Midbrain (tissue), 1 donor: ENCODE results near the gene MMP19.
A peak's percentile ranks its signal among the peaks of the same experiment; 100 is the strongest.
"Not testable (repeated sequence)": the region's sequence is repeated elsewhere in the genome, so short reads cannot be mapped to it uniquely, and the experiment has no call there.

Experiments
- DNase-seq: peaks from one replicate; lab custom pipeline; 2025; lab: John Stamatoyannopoulos, UW

MMP19 gene

DNA sequence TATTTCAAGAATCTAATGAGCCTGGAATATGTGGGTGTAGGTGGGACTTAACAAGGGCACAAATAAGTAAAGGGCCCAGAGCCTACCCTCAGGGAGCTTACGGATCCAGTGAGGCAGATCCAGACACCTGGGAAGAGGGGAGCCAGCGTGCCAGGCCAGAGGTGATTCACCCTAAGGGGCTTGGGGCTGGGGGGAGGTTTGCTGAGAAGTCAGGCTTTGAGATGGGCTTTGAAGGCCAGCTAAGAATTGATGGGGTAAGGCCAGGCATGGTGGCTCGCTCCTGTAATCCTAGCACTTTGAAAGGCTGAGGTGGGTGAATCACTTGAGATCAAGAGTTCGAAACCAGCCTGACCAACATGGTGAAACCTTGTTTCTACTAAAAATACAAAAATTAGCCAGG is 695 bp upstream of the MMP19 start:
- no peak for DNase-seq

DNA sequence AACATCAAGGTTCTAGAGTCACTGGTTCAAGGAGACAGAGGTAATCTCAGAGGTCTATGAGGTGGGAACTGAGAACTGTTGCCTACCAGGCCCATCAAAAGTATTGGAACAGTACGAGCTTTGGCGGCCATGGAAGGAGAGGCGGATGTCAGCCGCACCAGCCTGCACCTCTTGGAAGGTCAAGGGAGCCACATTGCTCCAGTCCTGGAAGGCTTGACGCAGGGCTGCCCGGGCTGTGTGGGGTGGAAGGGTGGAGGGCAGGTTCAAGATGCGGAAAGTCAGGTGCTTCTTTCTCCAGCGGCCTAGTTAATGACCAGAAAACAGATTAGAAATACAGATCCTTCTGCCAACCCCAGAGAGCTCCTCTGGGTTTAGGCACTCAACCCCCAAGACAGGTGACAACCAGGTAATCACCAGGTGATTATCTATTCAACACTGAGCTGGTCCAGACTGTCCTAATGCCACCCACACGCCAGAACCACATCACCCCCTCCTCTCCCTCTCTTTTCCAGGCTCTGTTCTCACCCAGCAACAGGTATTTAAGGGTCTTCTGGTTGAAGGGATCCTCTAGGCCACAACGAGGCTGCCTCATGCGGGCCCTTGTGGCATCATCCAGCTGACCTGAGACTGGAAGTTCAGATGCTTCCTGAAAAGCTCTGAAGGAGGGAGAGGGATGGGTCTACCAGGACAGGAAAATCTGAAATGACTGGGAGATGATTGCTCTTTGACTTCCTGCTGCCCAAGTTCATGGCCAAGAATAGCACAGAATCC is 2.0 kb downstream of the MMP19 start:
- no peak for DNase-seq

DNA sequence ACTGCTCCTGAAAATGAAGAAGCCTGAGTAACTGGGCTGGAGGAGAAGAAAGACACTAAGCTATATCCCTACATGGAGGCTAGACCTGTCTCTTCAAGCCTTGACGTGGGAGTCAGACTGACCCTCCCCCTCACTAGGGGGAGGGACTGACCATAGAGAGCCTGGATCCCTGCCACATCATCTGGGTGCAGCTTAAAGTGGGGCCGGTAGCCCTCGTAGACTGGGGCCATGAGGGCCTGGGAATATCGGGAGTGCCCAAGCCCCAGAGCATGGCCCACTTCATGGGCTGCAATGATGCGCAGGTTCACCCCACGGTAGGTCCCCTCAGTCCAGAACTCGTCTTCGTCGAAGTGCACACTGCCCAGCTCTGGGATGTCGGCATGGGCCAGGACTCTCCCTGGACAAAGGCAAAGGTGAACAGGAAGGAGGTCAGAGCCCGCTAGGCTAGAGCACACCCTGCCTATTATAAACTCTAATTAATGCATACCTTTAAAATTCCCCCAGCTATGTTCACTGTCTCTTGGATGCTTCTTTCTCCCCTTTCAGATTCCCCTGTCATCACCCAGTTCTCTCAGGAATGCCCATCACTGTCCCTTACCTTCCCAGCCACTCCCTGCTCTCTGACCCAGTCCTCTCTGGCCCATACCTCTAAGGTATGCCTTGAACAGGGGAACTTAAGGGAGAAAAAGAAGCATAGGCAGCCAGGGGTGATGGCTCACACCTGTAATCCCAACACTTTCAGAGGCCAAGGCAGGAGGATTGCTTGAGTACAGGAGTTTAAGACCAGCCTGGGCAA is 3.2 kb downstream of the MMP19 start:
- DNase-seq: no peak

DNA sequence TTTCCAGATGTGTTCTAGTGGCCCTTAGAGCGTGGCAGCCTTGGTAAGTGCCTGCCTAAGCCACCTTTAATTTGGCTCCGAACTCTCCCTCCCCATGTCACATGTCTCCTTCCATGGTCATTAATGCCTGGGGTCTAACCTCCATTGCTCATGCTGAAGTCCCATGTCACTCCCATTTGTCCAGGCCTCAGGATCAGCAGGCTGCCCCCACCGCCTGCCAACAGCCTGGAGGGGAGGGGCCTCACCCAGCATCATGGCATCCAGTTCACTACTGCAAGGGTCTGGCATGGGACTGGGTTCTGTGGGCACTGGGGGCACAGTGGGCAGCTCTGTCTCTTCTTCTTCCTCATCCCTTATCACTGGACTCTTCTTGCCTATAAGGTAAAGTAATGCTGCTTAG is 4.4 kb downstream of the MMP19 start:
- no peak for DNase-seq

DNA sequence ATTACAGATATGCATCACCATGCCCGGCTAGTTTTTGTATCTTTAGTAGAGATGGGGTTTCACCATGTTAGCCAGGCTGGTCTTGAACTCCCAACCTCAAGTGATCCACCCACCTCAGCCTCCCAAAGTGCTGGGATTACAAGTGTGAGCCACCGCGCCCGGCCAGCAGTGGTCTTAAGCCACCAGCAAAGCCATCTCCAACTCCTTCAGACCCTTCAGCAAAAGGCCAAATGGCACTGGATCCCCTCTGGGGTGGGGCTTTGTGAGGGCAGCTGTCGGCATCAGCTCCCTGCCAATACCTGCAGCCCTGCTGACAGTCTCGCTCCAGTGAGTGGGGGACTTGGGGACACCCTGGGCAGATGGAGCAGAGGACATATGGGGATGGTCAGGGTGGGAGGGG is 8.3 kb downstream of the MMP19 start:
- not testable (repeated sequence) for DNase-seq

DNA sequence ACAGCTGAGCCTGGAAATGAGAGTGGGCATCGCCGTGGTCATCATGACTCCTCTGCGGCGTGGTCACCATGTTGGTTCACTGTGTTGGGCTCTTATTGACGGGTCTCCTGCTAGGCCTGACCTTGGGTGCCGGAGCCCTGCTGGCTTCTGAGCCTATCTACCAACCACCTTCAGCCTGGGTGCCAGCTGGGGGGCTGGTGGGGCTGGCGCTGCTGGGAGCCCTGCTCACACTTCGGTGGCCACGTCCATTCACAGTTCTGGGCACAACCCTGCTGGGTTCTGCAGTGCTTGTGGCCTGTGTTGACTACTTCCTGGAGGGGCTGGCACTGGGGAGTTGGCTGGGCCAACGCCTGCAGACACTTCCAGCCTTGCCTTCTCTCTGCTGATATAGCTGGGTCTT is 9.7 kb downstream of the MMP19 start:
- DNase-seq: no peak

DNA sequence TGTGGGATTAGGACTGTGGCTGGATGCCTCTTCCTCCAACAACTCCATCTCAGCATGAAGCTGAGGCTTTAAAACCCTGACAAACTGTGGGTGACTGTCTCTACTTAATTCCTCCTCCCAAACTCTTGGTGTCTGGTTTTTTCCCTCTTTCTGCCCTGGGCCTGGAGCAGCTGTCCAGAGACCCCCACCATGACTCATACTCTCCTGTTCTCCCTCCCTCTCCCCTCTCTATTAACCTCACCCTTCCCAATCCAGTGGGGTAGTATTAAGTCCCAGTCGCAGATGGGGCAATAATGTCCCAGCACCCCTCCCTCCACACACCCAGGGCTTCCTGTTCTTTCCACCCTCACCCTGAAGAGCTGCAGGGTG is 11.3 kb downstream of the MMP19 start:
- no peak for DNase-seq

DNA sequence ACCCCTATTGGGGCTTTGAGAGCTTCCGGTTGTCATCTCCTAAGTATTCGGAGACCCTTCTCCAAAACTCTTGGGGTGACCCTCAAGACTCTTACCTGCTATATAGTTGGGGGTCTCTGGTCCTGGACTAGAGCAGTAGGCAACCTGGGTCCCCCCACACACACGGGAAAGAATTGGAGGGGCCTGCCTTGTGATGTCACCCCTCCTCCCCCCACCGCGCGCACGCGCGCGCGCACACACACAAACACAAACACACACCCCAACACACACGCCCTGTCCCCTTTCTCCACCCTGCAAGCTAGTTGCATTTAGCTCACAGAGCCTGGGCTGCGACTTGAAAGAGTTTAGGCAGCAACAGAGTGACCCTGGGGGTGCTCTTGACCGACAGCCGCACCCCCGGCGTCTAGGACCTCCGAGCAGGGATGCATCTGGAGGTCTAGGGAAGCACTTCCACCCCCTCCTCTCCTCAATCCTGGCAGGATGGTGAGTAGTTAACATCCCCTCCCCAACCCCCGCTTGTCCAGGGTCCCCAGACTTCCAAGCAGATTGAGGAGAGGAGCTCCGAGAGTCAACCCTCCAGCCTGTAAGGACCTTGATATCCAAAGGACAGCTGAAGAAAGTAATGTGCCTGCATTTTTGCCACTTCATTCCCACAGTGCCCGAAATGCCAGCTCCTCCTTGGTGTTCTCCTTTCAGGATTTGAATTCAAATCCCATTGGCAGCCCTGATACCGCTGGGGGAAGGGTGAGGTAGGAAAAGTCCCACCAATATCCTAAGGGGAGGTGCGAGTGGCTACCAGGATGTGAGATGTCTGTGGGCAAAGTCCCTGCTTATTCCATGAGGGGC is 11.9 kb downstream of the MMP19 start:
- peak; percentile 82 for DNase-seq

DNA sequence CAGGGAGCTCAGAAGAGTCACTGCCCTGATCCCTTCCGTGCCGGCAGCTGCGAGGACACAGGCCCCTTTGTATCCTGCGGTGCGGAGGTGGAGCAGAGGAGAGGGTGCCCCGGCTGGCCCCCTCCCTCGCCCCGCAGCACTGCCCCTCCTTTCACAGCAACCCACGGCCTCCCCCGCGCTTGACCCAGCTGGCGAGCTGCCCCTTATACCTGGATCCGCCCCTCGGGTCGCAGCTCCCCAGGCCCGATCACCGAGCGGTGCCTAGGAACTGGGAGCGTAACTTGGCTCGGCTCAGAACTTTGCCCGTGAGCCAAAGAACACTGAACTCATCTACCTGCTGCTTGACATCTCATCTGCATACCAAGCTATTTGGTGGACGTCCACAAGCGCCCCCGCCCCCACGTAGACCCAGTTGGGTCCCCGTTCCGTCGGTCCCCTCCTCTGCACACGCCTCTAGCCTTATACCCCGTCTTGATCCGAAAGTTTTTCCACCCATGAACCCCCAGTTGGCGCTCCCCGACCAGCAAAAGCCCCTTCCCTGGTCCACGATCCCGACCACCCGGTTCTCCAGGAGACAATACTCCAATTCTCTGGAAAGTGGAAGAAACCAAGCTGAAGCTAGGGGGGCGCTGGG is 12.7 kb downstream of the MMP19 start:
- peak; percentile 82 for DNase-seq

DNA sequence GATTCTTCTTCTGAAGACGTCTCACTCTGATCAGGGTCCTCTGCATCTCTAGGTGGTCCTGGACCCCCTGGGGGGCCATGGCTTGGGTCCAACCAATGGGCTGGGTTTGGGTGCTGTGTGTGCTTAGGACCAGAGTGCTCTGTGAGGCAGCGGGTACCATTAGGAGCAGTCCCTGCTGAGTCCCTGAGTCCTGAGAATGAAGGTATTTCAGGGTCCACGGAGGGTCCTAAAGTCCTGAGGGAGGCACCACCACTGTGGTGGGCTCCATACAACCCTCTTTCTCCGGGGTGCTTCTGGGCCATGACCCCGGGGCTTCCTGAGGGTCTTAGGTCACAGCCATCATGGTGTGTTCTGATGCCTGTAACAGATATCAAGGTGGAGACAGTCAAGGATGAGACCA is 14.4 kb downstream of the MMP19 start:
- DNase-seq: no peak

DNA sequence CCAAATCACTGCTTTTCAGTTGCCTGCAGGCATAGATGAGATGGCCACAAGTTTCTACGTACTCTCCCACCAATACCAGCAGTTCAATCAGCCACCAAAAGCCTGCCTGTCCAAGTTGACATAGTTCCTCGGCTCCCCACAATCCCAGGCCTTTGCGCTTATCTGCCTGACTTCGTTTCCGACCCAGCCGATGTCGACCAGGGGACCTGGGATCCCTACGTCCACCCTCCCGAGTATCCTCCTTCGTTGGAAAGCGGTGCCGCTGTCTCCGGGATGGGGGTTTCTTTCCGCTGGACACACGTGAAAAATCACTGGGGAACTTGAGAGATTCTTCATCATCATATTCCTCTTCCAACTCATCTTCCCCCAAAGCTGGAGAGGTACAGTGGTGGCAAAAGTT is 14.9 kb downstream of the MMP19 start:
- no peak for DNase-seq

DNA sequence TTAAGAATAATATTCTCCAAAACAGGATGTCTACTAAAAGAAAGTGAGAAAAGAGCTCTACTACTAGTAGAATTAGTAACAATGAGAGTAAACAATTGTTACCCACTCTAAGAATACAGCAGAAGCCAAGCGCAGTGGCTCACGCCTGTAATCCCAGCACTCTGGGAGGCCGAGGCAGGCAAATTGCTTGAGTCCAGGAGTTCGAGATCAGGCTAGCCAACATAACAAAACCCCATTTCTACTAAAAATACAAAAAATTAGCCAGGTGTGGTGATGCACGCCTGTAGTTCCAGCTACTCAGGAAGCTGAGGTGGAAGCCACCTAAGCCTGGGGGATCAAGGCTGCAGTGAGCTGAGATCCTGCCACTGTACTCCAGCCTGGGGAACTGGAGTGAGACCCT is 18.0 kb downstream of the MMP19 start:
- no peak for DNase-seq

DNA sequence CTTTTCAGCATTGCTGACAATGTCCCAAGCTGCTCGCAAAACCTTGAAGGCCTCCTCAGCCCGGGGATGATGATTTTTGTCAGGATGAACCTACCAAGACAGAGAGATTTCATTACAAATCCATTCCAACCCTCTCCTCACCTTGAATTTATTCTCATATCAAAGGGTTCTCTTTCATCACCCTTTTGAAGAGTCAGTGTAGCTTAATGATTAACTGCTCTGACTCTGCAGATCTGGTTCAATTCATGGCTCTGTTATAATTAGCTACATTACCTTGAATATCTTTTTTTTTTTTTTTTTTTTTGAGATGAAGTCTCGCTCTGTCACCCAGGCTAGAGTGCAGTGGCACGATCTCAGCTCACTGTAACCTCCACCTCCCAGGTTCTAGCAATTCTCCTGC is 19.3 kb downstream of the MMP19 start:
- DNase-seq: no peak

DNA sequence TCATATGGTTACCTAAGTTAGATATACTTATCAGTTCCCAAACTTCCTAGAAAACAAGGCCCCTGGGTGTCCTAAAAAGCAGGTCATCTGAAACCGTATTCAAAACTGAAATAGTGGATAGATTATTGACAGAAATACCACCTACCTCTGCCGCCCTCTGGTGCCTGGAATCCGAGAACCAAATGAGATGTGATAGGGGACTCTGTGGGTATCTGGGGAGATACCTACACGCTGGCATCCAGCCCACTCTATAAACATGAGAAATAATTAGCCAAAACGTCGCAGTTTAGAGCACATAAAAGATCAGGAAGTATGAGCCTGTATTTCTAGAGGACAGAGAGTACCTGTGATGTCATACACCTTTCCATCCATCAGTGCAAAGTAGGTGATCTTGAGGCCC is 20.5 kb downstream of the MMP19 start:
- no peak for DNase-seq

DNA sequence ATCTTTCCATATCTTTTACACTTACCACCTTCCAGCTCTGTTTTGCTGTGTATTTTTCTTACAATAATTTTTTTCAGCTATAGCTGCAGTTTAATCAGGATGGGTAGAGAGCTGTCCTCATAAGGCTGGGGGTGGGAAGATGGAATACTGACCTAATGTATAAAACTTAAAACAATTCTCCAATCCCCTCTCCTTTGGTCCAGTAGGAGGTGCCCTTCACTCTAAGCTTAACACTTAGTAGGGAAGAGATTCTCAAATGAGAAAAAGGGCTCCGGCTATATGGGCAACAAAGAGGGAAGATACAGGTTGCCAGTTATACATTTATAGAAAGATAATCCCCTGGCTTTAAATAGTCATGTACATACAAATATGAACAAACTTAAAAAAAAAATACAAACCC is 22.1 kb downstream of the MMP19 start:
- no peak for DNase-seq

DNA sequence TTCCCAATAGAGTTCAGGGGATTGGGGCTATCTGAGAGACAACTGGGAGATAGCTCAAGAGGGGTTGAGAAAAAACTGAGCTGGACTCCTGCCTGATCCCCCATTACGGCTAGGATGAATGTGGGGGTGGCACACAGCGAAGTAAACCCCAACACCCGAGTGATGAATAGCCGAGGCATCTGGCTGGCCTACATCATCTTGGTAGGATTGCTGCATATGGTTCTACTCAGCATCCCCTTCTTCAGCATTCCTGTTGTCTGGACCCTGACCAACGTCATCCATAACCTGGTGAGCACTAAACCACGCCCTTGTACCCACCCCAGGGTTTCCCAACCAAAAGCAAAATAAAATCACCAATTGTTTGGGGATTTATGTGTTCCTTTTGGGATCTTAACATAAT is 23.9 kb downstream of the MMP19 start:
- no peak for DNase-seq

DNA sequence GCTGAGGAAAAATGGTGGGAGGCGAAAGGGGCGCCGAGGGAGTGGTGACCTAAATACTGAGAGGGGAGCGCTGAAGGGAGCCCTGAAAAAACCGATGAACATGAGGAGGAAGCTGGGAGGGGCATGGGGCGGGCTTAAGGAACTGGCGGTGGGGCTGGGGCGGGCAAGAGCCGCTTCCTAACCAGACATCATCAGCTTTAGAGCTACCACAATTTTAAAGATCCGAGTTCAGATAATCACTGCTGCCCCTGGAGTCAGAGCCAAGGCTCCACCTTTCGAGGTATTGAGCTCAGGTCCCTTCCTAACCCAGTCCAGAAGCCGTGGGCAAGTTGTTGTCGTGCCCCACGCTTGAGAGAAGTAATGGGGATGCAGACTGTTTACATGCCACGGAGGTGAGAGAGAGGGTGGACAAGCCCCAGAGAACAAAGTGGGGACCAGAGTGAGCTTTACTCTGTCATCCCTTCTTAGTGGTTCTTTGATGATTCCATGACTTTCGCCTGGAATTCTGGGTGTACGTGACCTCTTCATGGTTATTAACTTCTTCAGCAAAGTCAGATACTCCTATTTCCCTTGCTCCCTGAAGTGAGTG is 24.5 kb downstream of the MMP19 start:
- DNase-seq: no peak

DNA sequence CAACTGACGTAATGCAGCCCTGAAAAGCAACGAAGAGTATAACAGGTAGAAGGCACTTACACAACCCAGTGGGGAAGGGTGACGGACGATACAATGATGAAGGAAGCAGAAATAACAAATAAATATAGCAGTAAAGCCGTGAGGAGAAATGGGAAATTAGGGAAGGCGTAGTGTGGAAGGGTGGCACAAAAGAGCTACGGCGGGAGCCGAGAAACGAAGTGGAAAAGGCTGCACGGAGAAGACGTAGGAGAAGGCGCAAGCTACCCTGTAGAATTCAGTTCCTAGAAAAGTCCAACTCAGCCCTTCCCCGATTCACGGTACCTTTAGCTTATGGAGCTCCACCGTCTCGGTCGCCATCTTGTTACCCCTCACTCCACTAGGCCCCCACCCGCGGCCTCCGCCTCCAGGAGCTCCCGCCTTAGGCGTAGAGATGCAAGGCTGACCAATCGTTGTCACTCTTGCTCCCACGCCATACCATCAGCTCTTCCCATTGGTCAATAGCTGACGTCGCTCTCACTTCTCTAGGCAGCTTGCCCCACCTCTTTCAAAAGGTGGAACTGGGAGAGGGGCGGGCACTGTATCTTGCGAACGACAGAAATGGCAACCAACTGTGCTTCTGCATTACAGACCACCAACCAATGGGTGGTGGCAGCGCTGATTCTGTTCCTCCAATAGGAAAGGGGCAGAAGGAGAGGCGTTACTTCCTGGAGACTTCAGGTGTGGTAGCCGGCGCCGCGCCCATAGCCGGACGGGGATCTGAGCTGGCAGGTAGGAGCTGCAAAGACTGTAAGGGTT is 25.2 kb downstream of the MMP19 start, which contains the start of the genes ORMDL2 and SARNP:
ORMDL2 (plus strand) TSS at position 697 of the 795 bp plus-strand sequence. CDS start 959 bp downstream, outside the sequence.
SARNP (minus strand) TSS at position 380 of the 795 bp plus-strand sequence; CDS start at position 357, 23 bp downstream.
- DNase-seq: peak; percentile 100

DNA sequence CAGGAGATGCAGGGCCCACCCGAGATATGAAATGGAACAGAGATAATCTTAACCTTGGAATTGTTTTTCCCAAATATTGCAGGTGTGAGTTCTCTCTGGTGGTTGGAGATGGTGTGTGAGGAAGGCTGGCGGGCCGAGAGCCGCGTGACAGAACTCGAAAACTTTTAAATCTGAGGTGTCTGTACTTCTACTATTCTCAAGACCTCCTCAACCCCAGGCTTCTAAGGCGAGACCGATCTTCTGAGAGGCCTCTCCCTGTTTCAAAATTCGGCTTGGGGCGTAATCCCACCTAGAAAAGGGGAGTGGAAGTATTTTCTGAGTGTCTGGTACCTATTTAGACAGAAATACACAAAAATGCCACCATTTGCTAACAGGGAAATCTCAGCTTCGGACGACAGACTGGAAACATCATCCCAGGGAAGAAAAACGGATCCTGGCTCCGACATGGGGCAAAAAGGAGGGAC is 25.8 kb downstream of the MMP19 start:
- DNase-seq: no peak

DNA sequence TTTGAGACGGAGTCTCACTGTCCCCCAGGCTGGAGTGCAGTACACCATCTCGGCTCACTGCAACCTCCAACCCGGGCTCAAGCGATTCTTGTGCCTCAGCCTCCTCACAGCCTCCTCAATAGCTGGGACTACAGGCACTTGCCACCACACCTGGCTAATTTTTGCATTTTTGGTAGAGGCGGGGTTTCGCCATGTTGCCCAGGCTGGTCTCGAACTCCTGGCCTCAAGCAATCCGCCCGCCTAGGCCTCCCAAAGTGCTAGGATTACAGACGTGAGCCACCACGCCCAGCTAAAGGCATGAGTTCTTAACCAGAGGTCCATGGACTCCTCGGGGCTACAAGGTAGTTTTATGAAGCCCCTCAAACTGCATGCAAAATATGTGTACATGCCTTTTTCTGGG is 27.3 kb downstream of the MMP19 start:
- no peak for DNase-seq

DNA sequence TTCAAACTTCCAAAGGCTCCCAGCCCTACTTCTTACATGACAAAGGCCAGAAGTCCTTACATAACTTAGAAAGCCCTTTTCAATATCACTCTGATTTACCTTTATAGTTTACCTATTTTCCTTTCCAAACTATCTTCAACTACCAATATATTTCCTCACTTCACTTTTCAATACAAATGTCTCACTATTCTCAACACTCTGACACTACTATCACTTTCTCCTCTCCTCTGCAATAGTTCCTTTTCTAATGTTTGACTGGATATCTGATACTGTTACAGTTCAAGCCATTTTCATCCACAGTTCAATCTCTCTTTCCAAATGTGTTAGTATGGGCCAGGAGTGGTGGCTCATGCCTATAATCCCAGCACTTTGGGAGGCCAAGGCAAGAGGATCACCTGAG is 28.5 kb downstream of the MMP19 start:
- no peak for DNase-seq
